SK-N-SH treated with all-trans-retinoic acid at 6 μM for 48 hours (cell line): Measurements from ENCODE around the gene NKAIN4.

ENCODE experiments used
- ATAC-seq: fragments of 200-7000 bp; cut with Tn5 transposase; 3 replicates; pipeline ENCODE4 v1.9.1; 2020; ENCODE audit warnings: mild to moderate bottlenecking, moderate library complexity
- ARNTL ChIP-seq: fragments of 450-650 bp; formaldehyde crosslinking; IDR thresholded peaks from 2 replicates; pipeline ENCODE4 v1.5.0; 2020; ENCODE audit warnings: low read depth, mild to moderate bottlenecking, moderate library complexity, borderline replicate concordance
- BACH2 ChIP-seq: fragments of 250-450 bp; sonication (Bioruptor Pico); IDR thresholded peaks from 2 replicates; pipeline ENCODE4 v1.9.0; 2021; ENCODE audit warnings: mild to moderate bottlenecking, borderline replicate concordance
- CREB5 ChIP-seq: fragments of 250-450 bp; sonication (Bioruptor Pico); IDR thresholded peaks from 2 replicates; pipeline ENCODE4 v1.5.1; 2020; ENCODE audit warnings: low read depth, mild to moderate bottlenecking, moderate library complexity
- CSDC2 ChIP-seq: fragments of 250-450 bp; sonication (Bioruptor Pico); IDR thresholded peaks from 2 replicates; pipeline ENCODE4 v1.5.0; 2020; ENCODE audit warnings: mild to moderate bottlenecking, moderate library complexity
- CSRNP3 ChIP-seq: fragments of 250-450 bp; sonication (Bioruptor Pico); IDR thresholded peaks from 2 replicates; pipeline ENCODE4 v1.5.1; 2021; ENCODE audit warnings: mild to moderate bottlenecking, moderate library complexity
- ESRRG ChIP-seq: fragments of 250-450 bp; sonication (Bioruptor Pico); IDR thresholded peaks from 2 replicates; pipeline ENCODE4 v1.6.1; 2021; ENCODE audit warnings: mild to moderate bottlenecking
- GLIS3 ChIP-seq: fragments of 250-450 bp; sonication (Bioruptor Pico); IDR thresholded peaks from 2 replicates; pipeline ENCODE4 v1.5.0; 2020; ENCODE audit warnings: mild to moderate bottlenecking, moderate library complexity
- ISL1 ChIP-seq: fragments of 250-450 bp; sonication (Bioruptor Pico); IDR thresholded peaks from 2 replicates; pipeline ENCODE4 v2.1.2; 2022; ENCODE audit warnings: mild to moderate bottlenecking, moderate library complexity
- OSR1 ChIP-seq: fragments of 250-450 bp; sonication (Bioruptor Pico); IDR thresholded peaks from 2 replicates; pipeline ENCODE4 v1.8.0; 2022; ENCODE audit warnings: moderate library complexity, mild to moderate bottlenecking, inconsistent platforms
- POU6F1 ChIP-seq: fragments of 250-450 bp; sonication (Bioruptor Pico); IDR thresholded peaks from 2 replicates; pipeline ENCODE4 v1.8.0; 2021; ENCODE audit warnings: low read depth, mild to moderate bottlenecking, moderate library complexity, borderline replicate concordance
- PPARA ChIP-seq: fragments of 250-450 bp; sonication (Bioruptor Pico); IDR thresholded peaks from 2 replicates; pipeline ENCODE4 v1.5.0; 2020; ENCODE audit warnings: mild to moderate bottlenecking, borderline replicate concordance
- SNAI2 ChIP-seq: fragments of 250-450 bp; sonication (Bioruptor Pico); IDR thresholded peaks from 2 replicates; pipeline ENCODE4 v1.5.0; 2020; ENCODE audit warnings: mild to moderate bottlenecking, moderate library complexity
- TOX ChIP-seq: fragments of 250-450 bp; sonication (Bioruptor Pico); IDR thresholded peaks from 2 replicates; pipeline ENCODE4 v1.8.0; 2021; ENCODE audit warnings: mild to moderate bottlenecking, moderate library complexity, borderline replicate concordance
- TSHZ2 ChIP-seq: fragments of 250-450 bp; sonication (Bioruptor Pico); IDR thresholded peaks from 2 replicates; pipeline ENCODE4 v1.5.0; 2020; ENCODE audit warnings: mild to moderate bottlenecking, moderate library complexity
- ZC3H10 ChIP-seq: fragments of 250-450 bp; sonication (Bioruptor Pico); IDR thresholded peaks from 2 replicates; pipeline ENCODE4 v1.5.1; 2021; ENCODE audit warnings: mild to moderate bottlenecking, moderate library complexity
- ZFP30 ChIP-seq: fragments of 450-650 bp; formaldehyde crosslinking; IDR thresholded peaks from 2 replicates; pipeline ENCODE4 v1.5.0; 2022; ENCODE audit warnings: mild to moderate bottlenecking, moderate library complexity
- ZNF565 ChIP-seq: fragments of 450-650 bp; formaldehyde crosslinking; conservative IDR thresholded peaks from 2 replicates; pipeline ENCODE4 v1.5.0; 2020; ENCODE audit warnings: low read depth, mild to moderate bottlenecking, moderate library complexity
- ZNF70 ChIP-seq: fragments of 450-650 bp; formaldehyde crosslinking; IDR thresholded peaks from 2 replicates; pipeline ENCODE4 v1.5.0; 2020; ENCODE audit warnings: mild to moderate bottlenecking, moderate library complexity
- ZNF8 ChIP-seq: fragments of 450-650 bp; formaldehyde crosslinking; IDR thresholded peaks from 2 replicates; pipeline ENCODE4 v1.5.0; 2020; ENCODE audit warnings: mild to moderate bottlenecking, moderate library complexity

NKAIN4 gene

GRCh38 chr20:63236116-63236837 lies 18.0 kb downstream of the NKAIN4 start:
- no peak for ATAC-seq
- no peak for TF ChIP-seq POU6F1 (CRISPR knock-in tag)
- no peak for TF ChIP-seq BACH2 (CRISPR knock-in tag)
- no peak for TF ChIP-seq TOX
- no peak for TF ChIP-seq GLIS3 (CRISPR knock-in tag)
- no peak for TF ChIP-seq ZNF565
- TF ChIP-seq TSHZ2 (CRISPR knock-in tag) = no peak
- TF ChIP-seq ISL1 (CRISPR knock-in tag) = no peak
- no peak for TF ChIP-seq CSDC2 (CRISPR knock-in tag)
- no peak for TF ChIP-seq ARNTL (CRISPR knock-in tag)
- no peak for TF ChIP-seq ZC3H10 (CRISPR knock-in tag)
- TF ChIP-seq PPARA = no peak
- TF ChIP-seq CSRNP3 (CRISPR knock-in tag) = no peak
- no peak for TF ChIP-seq ZFP30 (CRISPR knock-in tag)

- TF ChIP-seq ZNF70 (CRISPR knock-in tag) (no peak), TSHZ2 (CRISPR knock-in tag) (no peak), OSR1 (CRISPR knock-in tag) (no peak), POU6F1 (CRISPR knock-in tag) (no peak), CREB5 (CRISPR knock-in tag) (no peak), BACH2 (CRISPR knock-in tag) (no peak), ESRRG (no peak), ZNF8 (CRISPR knock-in tag) (no peak), ISL1 (CRISPR knock-in tag) (no peak), SNAI2 (no peak)
- TF ChIP-seq, all 23 proteins: peak for 0
- no peak for ATAC-seq
Measured at GRCh38 chr20:63235399-63235983, 18.8 kb downstream of the NKAIN4 start, which contains the start of gene BIRC7. BIRC7 (plus strand) TSS chr20:63235905; CDS start chr20:63236097, 192 bp downstream.
